Natural killer cell (primary cell): ENCODE data around the gene SLC27A6. TPM values are rescaled to one million over a fixed set of nuclear protein-coding genes. Genes with fewer than 3 reads are reported as not detected.
"Not testable (repeated sequence)": the region's sequence is repeated elsewhere in the genome, so short reads cannot be mapped to it uniquely, and the experiment has no call there.

Experiments used
- ATAC-seq, 3 donors: fragments of 150-1000 bp in 2 of 3; fragments of 200-7000 bp in 1 of 3; cut with Tn5 transposase; 1 replicate in 1 of 3; 2 replicates in 2 of 3; pipeline ENCODE4 v1.10.0; 2021; ENCODE audit warnings: mild to moderate bottlenecking in 2 of 3, moderate library complexity in 2 of 3
- DNase-seq, 2 donors: peaks; one replicate each; pipeline versions ENCODE4 v3.0.0 to v3.0.0-alpha.2; 2013 to 2021; ENCODE audit warnings: mixed read lengths in 1 of 2
- H3K27ac ChIP-seq: one replicate; pipeline ENCODE4 v1.5.1; 2013; ENCODE audit warnings: mild to moderate bottlenecking, low read length
- H3K27me3 ChIP-seq: one replicate; pipeline ENCODE4 v1.6.1; 2013; ENCODE audit warnings: low read length; ENCODE audit not compliant: control insufficient read depth, insufficient read depth
- H3K36me3 ChIP-seq: one replicate; pipeline ENCODE4 v1.6.1; 2013; ENCODE audit warnings: low read length; ENCODE audit not compliant: control insufficient read depth, insufficient read depth
- H3K4me1 ChIP-seq: one replicate; pipeline ENCODE4 v1.6.1; 2013; ENCODE audit warnings: low read length; ENCODE audit not compliant: control insufficient read depth, insufficient read depth
- H3K4me3 ChIP-seq: one replicate; pipeline ENCODE4 v1.5.1; 2013; ENCODE audit warnings: low read length
- H3K9me3 ChIP-seq: one replicate; pipeline ENCODE4 v1.6.1; 2013; ENCODE audit warnings: low read length; ENCODE audit not compliant: control insufficient read depth, insufficient read depth
- H3K27ac Mint-ChIP-seq, 2 donors: one replicate each; pipeline ENCODE4 v1.8.0; 2022; ENCODE audit warnings: mild to moderate bottlenecking in 2 of 2, mixed read lengths in 2 of 2, moderate library complexity in 1 of 2
- H3K27me3 Mint-ChIP-seq, 2 donors: one replicate each; pipeline ENCODE4 v1.8.0; 2022; ENCODE audit warnings: low read depth in 2 of 2, mixed read lengths in 2 of 2
- H3K36me3 Mint-ChIP-seq: one replicate; pipeline ENCODE4 v1.8.0; 2022; ENCODE audit warnings: mixed read lengths
- H3K4me1 Mint-ChIP-seq, 2 donors: one replicate each; pipeline ENCODE4 v1.8.0; 2022; ENCODE audit warnings: mixed read lengths in 2 of 2
- H3K4me3 Mint-ChIP-seq: one replicate; pipeline ENCODE4 v1.8.0; 2022; ENCODE audit warnings: mild to moderate bottlenecking, moderate library complexity, mixed read lengths
- H3K9me3 Mint-ChIP-seq, 2 donors: one replicate each; pipeline ENCODE4 v1.8.0; 2022; ENCODE audit warnings: mixed read lengths in 2 of 2
- CTCF ChIP-seq: fragments of 200-600 bp; IDR thresholded peaks from one replicate; pipeline ENCODE4 v1.8.0; 2022; ENCODE audit warnings: antibody characterized with exemption
- WGBS: methylation state at CpG from one replicate; pipeline ENCODE4 v1.1.7; 2013; ENCODE audit warnings: missing lambda C conversion rate; ENCODE audit not compliant: insufficient coverage; 5-methylcytosine and 5-hydroxymethylcytosine counted together
- intact Hi-C: fragments of 100-400 bp; cut with micrococcal nuclease; formaldehyde crosslinking; loops from one replicate; pipeline ENCODE4 v1.14.2; 2022
- total RNA-seq, 4 donors: library from RNA; stranded (reverse); fragments of 120-200 nt in 1 of 4; gene quantifications; one replicate each; pipeline versions ENCODE4 v1.2.3 to v1.2.4, GENCODE V29; 2013 to 2022

The SLC27A6 gene
- total RNA-seq, 3 donors from 2014 or later (not counting 1 experiment from before 2014, with no cell fraction given) = not detected

- no peaks in the 10 kb centered on the region for H3K36me3 Mint-ChIP-seq
- ATAC-seq = no peak
- Histone ChIP-seq H3K27me3 (no peaks in the 10 kb centered on the region), H3K27ac (no peak overlapping the region), H3K36me3 (no peaks in the 10 kb centered on the region), H3K4me1 (no peaks in the 10 kb centered on the region), H3K4me3 (no peak overlapping the region), H3K9me3 (no peaks in the 10 kb centered on the region)
- H3K4me1 Mint-ChIP-seq = no peaks in the 10 kb centered on the region
- no peak overlapping the region for H3K27ac Mint-ChIP-seq
- no peak for TF ChIP-seq CTCF
- intact Hi-C loops = no loop called here
- DNase-seq = no peak
- H3K4me3 Mint-ChIP-seq = no peak overlapping the region
- H3K27me3 Mint-ChIP-seq = no peaks in the 10 kb centered on the region
- WGBS = 80% methylated on average over 3 of the region's 3 CpGs
- H3K9me3 Mint-ChIP-seq = peaks cover 3 to 5% of the 10 kb centered on the region in 2 donors
Measured at GRCh38 chr5:128949847-128950546, 15.3 kb upstream of the SLC27A6 start.

GRCh38 chr5:128951301-128951700, 14.0 kb upstream of the SLC27A6 start:
- H3K27ac Mint-ChIP-seq, H3K4me1 Mint-ChIP-seq, H3K36me3 Mint-ChIP-seq, H3K4me1 ChIP-seq, H3K9me3 Mint-ChIP-seq, H3K27me3 Mint-ChIP-seq, H3K4me3 Mint-ChIP-seq, ATAC-seq, H3K36me3 ChIP-seq, H3K4me3 ChIP-seq, H3K27me3 ChIP-seq, H3K9me3 ChIP-seq, intact Hi-C loops, DNase-seq, H3K27ac ChIP-seq: not testable (repeated sequence)
- WGBS = 65% methylated on average over 4 of the region's 6 CpGs

GRCh38 chr5:128956164-128956563, 9.1 kb upstream of the SLC27A6 start:
- intact Hi-C loops = no loop called here
- no peak overlapping the region for H3K27ac Mint-ChIP-seq
- no peaks in the 10 kb centered on the region for H3K36me3 Mint-ChIP-seq
- no peak for TF ChIP-seq CTCF
- no peaks in the 10 kb centered on the region for H3K4me1 Mint-ChIP-seq
- Histone ChIP-seq H3K4me3 (no peak overlapping the region), H3K27me3 (no peaks in the 10 kb centered on the region), H3K4me1 (no peaks in the 10 kb centered on the region), H3K9me3 (no peaks in the 10 kb centered on the region), H3K27ac (no peak overlapping the region), H3K36me3 (no peaks in the 10 kb centered on the region)
- H3K27me3 Mint-ChIP-seq = no peaks in the 10 kb centered on the region
- ATAC-seq (no peak), DNase-seq (no peak)
- peaks cover 9% of the 10 kb centered on the region in 2 donors for H3K9me3 Mint-ChIP-seq
- H3K4me3 Mint-ChIP-seq = no peak overlapping the region
- 75% methylated on average over 2 of the region's 2 CpGs for WGBS

- peaks cover 2% of the 10 kb centered on the region for H3K27me3 ChIP-seq
- no peaks in the 10 kb centered on the region for H3K36me3 Mint-ChIP-seq
- H3K4me3 ChIP-seq = no peak overlapping the region
- H3K27me3 Mint-ChIP-seq = peaks cover 0 to 5% of the 10 kb centered on the region in 2 donors
- no peak overlapping the region for H3K4me3 Mint-ChIP-seq
- no peaks in the 10 kb centered on the region for H3K4me1 Mint-ChIP-seq
- TF ChIP-seq CTCF = no peak
- ATAC-seq (no peak), DNase-seq (no peak)
- H3K27ac ChIP-seq = no peak overlapping the region
- peaks cover 4% of the 10 kb centered on the region for H3K4me1 ChIP-seq
- H3K9me3 Mint-ChIP-seq = peaks cover 9 to 15% of the 10 kb centered on the region in 2 donors
- WGBS = 86% methylated on average over 5 of the region's 6 CpGs
- H3K9me3 ChIP-seq = no peaks in the 10 kb centered on the region
- no peaks in the 10 kb centered on the region for H3K36me3 ChIP-seq
- no peak overlapping the region for H3K27ac Mint-ChIP-seq
- intact Hi-C loops = no loop called here
Measured at GRCh38 chr5:128962211-128962610, 3.1 kb upstream of the SLC27A6 start.
